Fibroblast of lung (primary cell): ENCODE results near the gene HECTD4. TPM values are rescaled to one million over a fixed set of nuclear protein-coding genes. Genes with fewer than 3 reads are reported as not detected.

Source experiments
- DNase-seq, 2 donors: peaks; one replicate each; pipeline versions ENCODE4 v3.0.0 to v3.0.0-alpha.2; 2010; ENCODE audit warnings: low read depth in 2 of 2
- H2AFZ ChIP-seq: 2 replicates; pipeline ENCODE4 v1.5.1; 2012; ENCODE audit warnings: low read length, control low read depth, inconsistent platforms
- H3K27ac ChIP-seq: 2 replicates; pipeline ENCODE4 v1.5.1; 2011; ENCODE audit warnings: low read length, control low read depth; ENCODE audit not compliant: insufficient read depth
- H3K27me3 ChIP-seq: 2 replicates; pipeline ENCODE4 v1.5.1; 2011; ENCODE audit warnings: mild to moderate bottlenecking, low read length; ENCODE audit not compliant: control insufficient read depth, insufficient read depth
- H3K36me3 ChIP-seq: 2 replicates; pipeline ENCODE4 v1.5.1; 2011; ENCODE audit warnings: low read length; ENCODE audit not compliant: control insufficient read depth, insufficient read depth
- H3K4me1 ChIP-seq: 2 replicates; pipeline ENCODE4 v1.5.1; 2011; ENCODE audit warnings: low read length; ENCODE audit not compliant: control insufficient read depth, insufficient read depth; ENCODE audit errors: extremely low read depth
- H3K4me2 ChIP-seq: 2 replicates; pipeline ENCODE4 v1.5.1; 2011; ENCODE audit warnings: low read length, control low read depth; ENCODE audit not compliant: insufficient read depth; ENCODE audit errors: extremely low read depth
- H3K4me3 ChIP-seq, 4 experiments: fragments of 200-600 bp in 1 of 4; sonication (generic) in 1 of 4; replicated peaks in 1 of 4; 2 replicates each; pipeline ENCODE4 v1.5.1; 2011 to 2016; ENCODE audit warnings: low read length in 4 of 4, low read depth in 3 of 4, mild to moderate bottlenecking in 3 of 4, control low read depth in 2 of 4, inconsistent platforms in 1 of 4, mixed read lengths in 1 of 4; ENCODE audit not compliant: insufficient read depth in 1 of 4; ENCODE audit errors: control extremely low read depth in 1 of 4
- H3K79me2 ChIP-seq: 2 replicates; pipeline ENCODE4 v1.5.1; 2012; ENCODE audit warnings: mild to moderate bottlenecking, low read length, inconsistent platforms; ENCODE audit not compliant: control insufficient read depth, insufficient read depth
- H3K9ac ChIP-seq: 2 replicates; pipeline ENCODE4 v1.5.1; 2011; ENCODE audit warnings: mild to moderate bottlenecking, low read length, control low read depth; ENCODE audit not compliant: insufficient read depth
- H3K9me3 ChIP-seq: 2 replicates; pipeline ENCODE4 v1.5.1; 2012; ENCODE audit warnings: low read depth, low read length; ENCODE audit not compliant: control insufficient read depth, insufficient read depth
- H4K20me1 ChIP-seq: 2 replicates; pipeline ENCODE4 v1.5.1; 2011; ENCODE audit warnings: low read length; ENCODE audit not compliant: control insufficient read depth, insufficient read depth; ENCODE audit errors: extremely low read depth
- EZH2 ChIP-seq: IDR thresholded peaks from 2 replicates; pipeline ENCODE4 v1.5.1; 2012; ENCODE audit warnings: low read length, control low read depth, mild to moderate bottlenecking; ENCODE audit errors: missing control alignments
- polyA plus RNA-seq, 2 donors: library from polyadenylated mRNA; depleted of rRNA in 1 of 2; stranded (reverse) in 1 of 2; unstranded in 1 of 2; fragments of >200 nt; gene quantifications; 2 replicates each; pipeline ENCODE4 v1.2.1, GENCODE V29; 2011 to 2012; ENCODE audit warnings: missing spikeins in 1 of 2
- total RNA-seq: library from RNA; depleted of rRNA; stranded (reverse); fragments of >200 nt; gene quantifications from 2 replicates; pipeline ENCODE4 v1.2.1, GENCODE V29; 2014
- TF ChIP-seq, protein P1 (sequence below), 2 donors: IDR thresholded peaks in 1 of 2; conservative IDR thresholded peaks in 1 of 2; 1 replicate in 1 of 2; 2 replicates in 1 of 2; pipeline ENCODE4 v1.5.1; 2011 to 2012; ENCODE audit warnings: low read length in 2 of 2, control low read depth in 1 of 2, inconsistent platforms in 1 of 2, low read depth in 1 of 2, mild to moderate bottlenecking in 1 of 2

HECTD4 gene
- total and polyA plus RNA-seq, 2 donors (not counting 1 experiment from before 2014, with no cell fraction given): 5.1 to 31.7 TPM

DNA sequence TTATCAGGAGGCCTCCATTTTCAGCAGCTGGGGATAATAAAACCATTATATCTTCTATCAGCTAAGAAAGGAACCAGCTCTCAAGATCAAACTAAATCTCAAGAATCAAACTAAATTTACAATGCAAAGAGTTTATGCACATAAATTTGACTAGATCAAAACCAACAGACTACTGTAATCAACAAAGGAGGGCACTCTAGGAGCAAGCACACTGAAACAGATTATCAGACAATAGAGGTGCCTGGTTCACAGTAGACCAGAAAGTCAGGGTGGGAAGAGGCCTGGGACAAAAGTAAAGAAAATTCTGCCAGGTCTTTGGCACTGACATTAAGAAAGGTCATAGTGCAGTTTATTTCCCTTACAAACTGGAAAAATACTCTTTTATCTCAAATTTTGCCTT, 61.0 kb downstream of the HECTD4 start:
- Histone ChIP-seq H3K9me3 (no peaks in the 10 kb centered on the region), H3K4me3 (no peak overlapping the region), H3K27ac (no peak overlapping the region), H3K79me2 (peaks cover 2% of the 10 kb centered on the region), H2AFZ (no peak overlapping the region), H4K20me1 (no peaks in the 10 kb centered on the region), H3K36me3 (no peaks in the 10 kb centered on the region), H3K4me1 (no peaks in the 10 kb centered on the region), H3K9ac (no peak overlapping the region), H3K4me2 (no peak overlapping the region), H3K27me3 (no peaks in the 10 kb centered on the region)
- no peak for TF ChIP-seq EZH2
- TF ChIP-seq, protein P1, sequence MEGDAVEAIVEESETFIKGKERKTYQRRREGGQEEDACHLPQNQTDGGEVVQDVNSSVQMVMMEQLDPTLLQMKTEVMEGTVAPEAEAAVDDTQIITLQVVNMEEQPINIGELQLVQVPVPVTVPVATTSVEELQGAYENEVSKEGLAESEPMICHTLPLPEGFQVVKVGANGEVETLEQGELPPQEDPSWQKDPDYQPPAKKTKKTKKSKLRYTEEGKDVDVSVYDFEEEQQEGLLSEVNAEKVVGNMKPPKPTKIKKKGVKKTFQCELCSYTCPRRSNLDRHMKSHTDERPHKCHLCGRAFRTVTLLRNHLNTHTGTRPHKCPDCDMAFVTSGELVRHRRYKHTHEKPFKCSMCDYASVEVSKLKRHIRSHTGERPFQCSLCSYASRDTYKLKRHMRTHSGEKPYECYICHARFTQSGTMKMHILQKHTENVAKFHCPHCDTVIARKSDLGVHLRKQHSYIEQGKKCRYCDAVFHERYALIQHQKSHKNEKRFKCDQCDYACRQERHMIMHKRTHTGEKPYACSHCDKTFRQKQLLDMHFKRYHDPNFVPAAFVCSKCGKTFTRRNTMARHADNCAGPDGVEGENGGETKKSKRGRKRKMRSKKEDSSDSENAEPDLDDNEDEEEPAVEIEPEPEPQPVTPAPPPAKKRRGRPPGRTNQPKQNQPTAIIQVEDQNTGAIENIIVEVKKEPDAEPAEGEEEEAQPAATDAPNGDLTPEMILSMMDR (conservative IDR thresholded peaks at IDR 0.05 in 1 of 2, IDR thresholded peaks at IDR 0.05 in 1 of 2; ENCODE audit: low read depth in 1 of 2, low read length in 2 of 2): no peak
- no peak for DNase-seq

GRCh38 chr12:112319395-112319794, 62.8 kb downstream of the HECTD4 start:
- Histone ChIP-seq H3K36me3 (no peaks in the 10 kb centered on the region), H3K4me3 (no peak overlapping the region), H3K27me3 (no peaks in the 10 kb centered on the region), H3K4me1 (no peaks in the 10 kb centered on the region), H3K27ac (no peak overlapping the region), H3K9me3 (no peaks in the 10 kb centered on the region), H3K9ac (no peak overlapping the region), H2AFZ (no peak overlapping the region), H4K20me1 (peaks cover 2% of the 10 kb centered on the region), H3K4me2 (no peak overlapping the region), H3K79me2 (peaks cover 2% of the 10 kb centered on the region)
- no peak for TF ChIP-seq EZH2
- TF ChIP-seq, protein P1 (conservative IDR thresholded peaks at IDR 0.05 in 1 of 2, IDR thresholded peaks at IDR 0.05 in 1 of 2; ENCODE audit: low read depth in 1 of 2, low read length in 2 of 2): no peak
- no peak for DNase-seq

GRCh38 chr12:112317481-112317880, 64.8 kb downstream of the HECTD4 start:
- TF ChIP-seq, protein P1 (conservative IDR thresholded peaks at IDR 0.05 in 1 of 2, IDR thresholded peaks at IDR 0.05 in 1 of 2; ENCODE audit: low read depth in 1 of 2, low read length in 2 of 2): no peak
- no peak for TF ChIP-seq EZH2
- Histone ChIP-seq H3K9me3 (no peaks in the 10 kb centered on the region), H3K4me1 (no peaks in the 10 kb centered on the region), H2AFZ (no peak overlapping the region), H3K36me3 (no peaks in the 10 kb centered on the region), H4K20me1 (peaks cover 2% of the 10 kb centered on the region), H3K4me3 (no peak overlapping the region), H3K9ac (no peak overlapping the region), H3K27ac (no peak overlapping the region), H3K27me3 (no peaks in the 10 kb centered on the region), H3K79me2 (no peaks in the 10 kb centered on the region), H3K4me2 (no peak overlapping the region)
- peak in 1 of 2 donors; percentile 20 for DNase-seq
